GM12891 (cell line): ENCODE measurements around the gene TLR9.

Experiments
- POLR2A ChIP-seq: IDR thresholded peaks from 2 replicates; pipeline ENCODE4 v1.6.1; 2011; ENCODE audit warnings: low read depth, low read length, control low read depth
- POLR2AphosphoS5 ChIP-seq: IDR thresholded peaks from 2 replicates; pipeline ENCODE4 v1.6.1; 2011; ENCODE audit warnings: low read depth, low read length, control low read depth
- TAF1 ChIP-seq: IDR thresholded peaks from 2 replicates; pipeline ENCODE4 v1.6.1; 2011; ENCODE audit warnings: low read depth, low read length, control low read depth

DNA sequence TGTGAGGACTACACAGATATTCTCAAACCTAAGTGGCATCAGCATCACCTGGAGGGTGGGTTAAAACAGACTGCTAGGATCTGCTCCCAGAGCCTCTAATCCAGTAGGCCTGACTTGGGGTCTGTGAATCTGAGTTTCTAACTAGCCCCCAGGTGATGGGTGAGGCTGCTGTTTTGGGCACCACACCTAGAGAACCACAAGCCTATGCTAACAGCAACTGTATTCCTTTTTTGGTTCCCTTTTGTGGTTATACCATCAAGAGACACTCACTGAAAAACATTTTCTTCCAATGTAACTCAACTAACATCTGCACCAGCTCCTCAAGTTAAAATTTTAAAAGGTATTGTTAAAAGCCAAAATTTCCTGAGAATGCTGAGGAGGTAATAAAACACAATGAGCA is 37.0 kb upstream of the TLR9 start:
- TF ChIP-seq TAF1 = no peak
- no peak for TF ChIP-seq POLR2A
- no peak for TF ChIP-seq POLR2AphosphoS5
